GM12878 (cell line): ENCODE data around the gene SMIM17. TPM values are rescaled to one million over a fixed set of nuclear protein-coding genes. Genes with fewer than 3 reads are reported as not detected.

Experiments used
- ATAC-seq: fragments of 200-7000 bp; cut with Tn5 transposase; 3 replicates; pipeline ENCODE4 v1.9.1; 2020; ENCODE audit warnings: mild to moderate bottlenecking, moderate library complexity
- BruUV-seq: library from RNA; stranded (reverse); fragments of 400-500 nt; replicated peaks from 2 replicates; lab custom pipeline; 2021; lab: Mats Ljungman, UMichigan
- CTCF ChIA-PET: fragments of 300-600 bp; sonication (Branson Sonifier 250); formaldehyde crosslinking; extraction: SDS; loops from one replicate; lab custom pipeline; 2021; ENCODE audit warnings: inconsistent platforms; lab: Yijun Ruan, JAX
- POLR2A ChIA-PET: fragments of 350-600 bp; formaldehyde crosslinking; extraction: SDS; loops from one replicate; lab custom pipeline; 2021; ENCODE audit warnings: inconsistent platforms; lab: Charles Lee
- RAD21 ChIA-PET: fragments of 300-600 bp; sonication (Branson Sonifier 250); formaldehyde crosslinking; loops from one replicate; lab custom pipeline; 2023; ENCODE audit warnings: antibody characterized with exemption; ENCODE audit not compliant: unreplicated experiment; lab: Charles Lee
- SMC1A ChIA-PET: fragments of 300-600 bp; sonication (Branson Sonifier 250); formaldehyde crosslinking; loops from one replicate; lab custom pipeline; 2023; ENCODE audit not compliant: unreplicated experiment, uncharacterized antibody; lab: Charles Lee
- DNase-seq: peaks from one replicate; pipeline ENCODE4 v3.0.0-alpha.2; 2011; ENCODE audit warnings: low read depth, low spot score
- FAIRE-seq: peaks from 3 replicates; lab custom pipeline; 2011; peaks lifted over from hg19 to GRCh38; lab: Jason Lieb, UNC
- H2AFZ ChIP-seq: 2 replicates; pipeline ENCODE4 v1.6.0; 2011; ENCODE audit warnings: low read depth, low read length, control low read depth; ENCODE audit not compliant: control insufficient read depth
- H3K27ac ChIP-seq: 2 replicates; pipeline ENCODE4 v1.5.1; 2011; ENCODE audit warnings: control low read depth; ENCODE audit not compliant: control insufficient read depth, insufficient read depth
- H3K27me3 ChIP-seq, 2 experiments: replicated peaks in 1 of 2; 2 replicates each; pipeline versions ENCODE4 v1.6.0 to v1.6.1; 2011; ENCODE audit warnings: low read length in 1 of 2; ENCODE audit not compliant: control insufficient read depth in 2 of 2, insufficient read depth in 2 of 2
- H3K36me3 ChIP-seq, 2 experiments: 2 replicates each; pipeline ENCODE4 v1.5.1; 2011; ENCODE audit warnings: low read length in 1 of 2; ENCODE audit not compliant: control insufficient read depth in 2 of 2, insufficient read depth in 2 of 2
- H3K4me1 ChIP-seq: 2 replicates; pipeline ENCODE4 v1.6.1; 2011; ENCODE audit warnings: mild to moderate bottlenecking, low read length, moderate library complexity, mixed read lengths; ENCODE audit not compliant: control insufficient read depth, insufficient read depth
- H3K4me2 ChIP-seq: 2 replicates; pipeline ENCODE4 v1.6.0; 2011; ENCODE audit warnings: control low read depth; ENCODE audit not compliant: control insufficient read depth, insufficient read depth
- H3K4me3 ChIP-seq: fragments of 200-600 bp; sonication (generic); 2 replicates; pipeline ENCODE4 v1.5.1; 2016
- H3K79me2 ChIP-seq: 2 replicates; pipeline ENCODE4 v1.6.0; 2011; ENCODE audit warnings: low read length; ENCODE audit not compliant: control insufficient read depth, insufficient read depth
- H3K9ac ChIP-seq: 2 replicates; pipeline ENCODE4 v1.8.0; 2011; ENCODE audit warnings: low read length, control low read depth, mixed read lengths; ENCODE audit not compliant: control insufficient read depth, insufficient read depth
- H3K9me3 ChIP-seq: replicated peaks from 3 replicates; pipeline ENCODE4 v1.5.1; 2011; ENCODE audit warnings: mild to moderate bottlenecking, low read length; ENCODE audit not compliant: control insufficient read depth, insufficient read depth
- H4K20me1 ChIP-seq: 2 replicates; pipeline ENCODE4 v1.6.0; 2011; ENCODE audit not compliant: control insufficient read depth, insufficient read depth
- CBX5 ChIP-seq: sonication (generic); IDR thresholded peaks from 2 replicates; pipeline ENCODE4 v1.6.1; 2016; ENCODE audit warnings: low read depth, moderate library complexity, mild to moderate bottlenecking, inconsistent platforms
- E2F8 ChIP-seq: fragments of 450-650 bp; IDR thresholded peaks from 2 replicates; pipeline ENCODE4 v1.6.1; 2018; ENCODE audit warnings: mild to moderate bottlenecking, low read depth, moderate library complexity; ENCODE audit not compliant: partially characterized antibody
- GABPA ChIP-seq: IDR thresholded peaks from 2 replicates; pipeline ENCODE4 v1.6.1; 2014; ENCODE audit warnings: antibody characterized with exemption, low read depth, mild to moderate bottlenecking, inconsistent platforms
- MTA3 ChIP-seq: IDR thresholded peaks from 2 replicates; pipeline ENCODE4 v1.6.1; 2012; ENCODE audit warnings: low read length, inconsistent platforms, borderline replicate concordance
- NFXL1 ChIP-seq: fragments of 450-650 bp; IDR thresholded peaks from 2 replicates; pipeline ENCODE4 v1.6.1; 2017; ENCODE audit warnings: antibody characterized with exemption, mild to moderate bottlenecking, borderline replicate concordance
- NKRF ChIP-seq: fragments of 450-650 bp; conservative IDR thresholded peaks from 2 replicates; pipeline ENCODE4 v1.6.1; 2017; ENCODE audit warnings: mild to moderate bottlenecking, moderate library complexity
- REST ChIP-seq: IDR thresholded peaks from 2 replicates; pipeline ENCODE4 v1.6.1; 2012; ENCODE audit warnings: mild to moderate bottlenecking, low read depth, low read length
- SMARCA5 ChIP-seq: fragments of 450-650 bp; IDR thresholded peaks from 2 replicates; pipeline ENCODE4 v1.6.1; 2017; ENCODE audit warnings: mild to moderate bottlenecking
- TBL1XR1 ChIP-seq: IDR thresholded peaks from 2 replicates; pipeline ENCODE4 v1.6.1; 2012; ENCODE audit warnings: low read depth, low read length, improper control_type of control experiment
- ZNF24 ChIP-seq: fragments of 450-650 bp; IDR thresholded peaks from 2 replicates; pipeline ENCODE4 v1.6.1; 2017; ENCODE audit warnings: antibody characterized with exemption, mild to moderate bottlenecking
- ZNF384 ChIP-seq: IDR thresholded peaks from 2 replicates; pipeline ENCODE4 v1.6.1; 2012; ENCODE audit warnings: low read depth, mild to moderate bottlenecking, low read length, improper control_type of control experiment, borderline replicate concordance
- WGBS: methylation state at CpG from one replicate; pipeline ENCODE4 v1.1.6; 2016; ENCODE audit warnings: low lambda C conversion rate; ENCODE audit not compliant: insufficient replicate concordance, insufficient coverage; ENCODE audit errors: missing lambda C conversion rate; 5-methylcytosine and 5-hydroxymethylcytosine counted together
- in situ Hi-C: fragments of 300-500 bp; cut with MboI; formaldehyde crosslinking; loops from 9 replicates; pipeline ENCODE4 v1.14.3; 2018; ENCODE audit warnings: mixed read lengths
- intact Hi-C: fragments of 100-400 bp; cut with micrococcal nuclease; formaldehyde crosslinking; loops from one replicate; pipeline ENCODE4 v1.14.2; 2022; ENCODE audit not compliant: unreplicated experiment
- polyA plus RNA-seq, 11 experiments: library from polyadenylated mRNA; depleted of rRNA in 4 of 11; unstranded in 6 of 11; stranded (reverse) in 5 of 11; fragments of >200 nt; fragmentation: Nextera tagmentation in 4 of 11; fragmentation: Illumina TruSeq in 1 of 11; extraction: Ambion mirVana in 4 of 11; extraction: Trizol in 1 of 11; gene quantifications; 1 replicate in 1 of 11; 2 replicates in 10 of 11; pipeline versions ENCODE4 v1.2.1 to v1.2.3, GENCODE V29; 2011 to 2016; ENCODE audit warnings: inconsistent platforms in 2 of 11, missing spikeins in 2 of 11, low read depth in 1 of 11
- total RNA-seq, 4 experiments: library from RNA; depleted of rRNA in 3 of 4; stranded (reverse); fragments of >200 nt in 3 of 4; fragmentation: Illumina TruSeq in 1 of 4; extraction: Trizol in 1 of 4; gene quantifications; 2 replicates each; pipeline versions ENCODE4 v1.2.1 to v1.2.3, GENCODE V29; 2013 to 2021

The SMIM17 gene
- total and polyA plus RNA-seq, 10 of the 15 experiments (the other 5 are each of a cell fraction or from before 2014, with no cell fraction given) = 0.07 to 0.23 (median 0.17) TPM; not detected in 6

- TF ChIP-seq E2F8 = no peak
- no peak for TF ChIP-seq MTA3
Observed at GRCh38 chr19:56622374-56622773, 20.6 kb upstream of the SMIM17 start (continued).

- Histone ChIP-seq H3K9me3 (peaks cover 7% of the 10 kb centered on the region; the same call in 1 of the 3 replicates), H3K4me1 (no peaks in the 10 kb centered on the region), H3K36me3 (no peaks in the 10 kb centered on the region; a peak in 1 of 4 replicates), H3K27me3 (no peaks in the 10 kb centered on the region), H4K20me1 (no peaks in the 10 kb centered on the region), H3K27ac (no peak overlapping the region), H3K4me2 (no peak overlapping the region), H3K79me2 (no peaks in the 10 kb centered on the region), H2AFZ (no peak overlapping the region), H3K4me3 (no peak overlapping the region), H3K9ac (no peak overlapping the region)
- FAIRE-seq = no peak
- in situ Hi-C loops (no loop called here), intact Hi-C loops (no loop called here)
- 92% methylated on average over 9 of the region's 9 CpGs for WGBS
- BruUV-seq = no TSS peak
- ChIA-PET RAD21 (no interaction called here), SMC1A (no interaction called here), POLR2A (no interaction called here), CTCF (interaction anchor here (0.7 kb wide), 1 partner anchor 359 kb away, joined by 3 read pairs; no protein-coding TSS in a partner anchor)
- no peak for DNase-seq
- no peak for ATAC-seq
- no peak for TF ChIP-seq GABPA
- TF ChIP-seq ZNF384 = no peak
- no peak for TF ChIP-seq CBX5
- TF ChIP-seq NFXL1 = no peak
- no peak for TF ChIP-seq REST
- TF ChIP-seq NKRF = no peak
- no peak for TF ChIP-seq SMARCA5
- no peak for TF ChIP-seq TBL1XR1
- TF ChIP-seq ZNF24 = no peak
Observed at GRCh38 chr19:56623006-56623405, 20.0 kb upstream of the SMIM17 start.
